Fibroblast of gingiva (primary cell): ENCODE measurements around the gene SPATA20.

ENCODE experiments used
- DNase-seq: peaks from one replicate; pipeline ENCODE4 v3.0.0-alpha.2; 2011; ENCODE audit warnings: low read depth

Gene SPATA20

DNA sequence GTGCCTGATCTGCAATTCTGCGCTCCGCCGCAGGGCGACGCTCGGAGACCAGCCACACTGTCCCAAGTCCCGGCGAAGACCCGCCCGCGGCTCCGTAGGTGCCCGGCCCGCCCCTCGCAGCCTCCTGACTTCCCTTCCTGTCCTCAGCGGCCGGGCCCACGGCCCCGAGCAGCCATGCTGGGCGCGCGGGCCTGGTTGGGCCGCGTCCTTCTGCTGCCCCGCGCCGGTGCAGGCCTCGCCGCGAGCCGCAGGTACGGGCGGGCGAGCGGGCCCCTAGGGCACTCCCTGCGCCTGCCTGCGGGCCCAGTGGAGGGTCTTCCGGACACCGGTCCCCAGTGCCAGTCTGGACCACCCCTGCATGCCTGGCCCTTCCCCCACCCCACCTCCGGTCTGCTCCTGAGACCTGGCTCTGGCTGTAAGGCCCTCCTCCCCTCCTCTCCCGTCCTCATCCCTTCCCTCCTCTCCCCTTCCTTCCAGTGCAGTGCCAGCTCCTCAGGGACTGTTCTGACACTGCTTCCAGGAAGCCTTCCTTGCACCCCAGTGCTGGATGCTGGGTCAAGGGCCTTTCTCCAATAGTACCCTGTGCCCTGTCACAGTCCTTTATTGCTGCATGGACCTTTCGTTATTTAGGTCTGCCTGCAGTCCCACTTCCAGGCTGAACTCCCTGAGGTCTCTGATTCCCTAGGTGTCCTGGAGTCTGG is at the start of gene SPATA20:
SPATA20 (plus strand) TSS at position 140 of the 701 bp plus-strand sequence; CDS start at position 175, 35 bp downstream.
- peak; percentile 90 for DNase-seq

DNA sequence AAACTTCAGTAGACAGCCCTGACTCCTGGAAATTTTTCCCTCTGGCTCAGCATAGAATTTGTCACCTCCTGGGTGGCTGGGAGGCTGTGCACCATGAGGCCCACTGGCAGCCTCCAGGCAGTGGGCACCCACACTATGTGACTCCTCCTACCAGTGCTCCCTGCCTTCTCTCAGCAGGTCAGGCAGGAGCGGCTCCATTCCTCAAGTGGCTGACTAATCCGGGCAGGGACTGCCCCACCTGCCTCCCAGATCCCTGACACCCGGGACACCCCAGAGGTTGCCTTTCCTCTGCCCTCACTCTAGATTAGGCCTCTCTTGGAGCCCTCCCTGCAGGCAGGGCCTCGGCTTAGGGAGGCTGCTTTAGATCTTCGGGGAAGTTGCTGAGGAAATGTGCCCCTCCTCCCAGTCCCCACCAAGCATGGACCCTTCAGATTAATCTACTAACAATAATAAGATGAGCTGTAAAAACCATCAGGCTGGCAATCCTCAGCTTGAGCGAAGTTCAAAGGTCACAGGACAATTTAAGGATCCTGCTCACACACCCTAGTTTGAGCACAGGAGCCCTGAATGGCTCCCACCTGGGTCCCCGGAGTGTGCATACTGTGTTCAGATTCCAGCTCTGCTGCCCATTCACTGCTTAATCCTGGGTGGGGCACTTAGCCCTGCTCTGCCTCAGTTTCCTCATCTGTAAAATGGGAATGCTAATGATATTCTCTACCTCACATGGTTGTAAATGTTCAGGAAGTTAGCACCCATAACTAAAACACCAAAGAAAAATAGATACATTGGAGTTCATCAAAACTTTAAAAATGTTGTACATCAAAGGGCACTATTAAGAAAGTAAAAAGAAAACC is 48.7 kb upstream of the SPATA20 start:
- no peak for DNase-seq

DNA sequence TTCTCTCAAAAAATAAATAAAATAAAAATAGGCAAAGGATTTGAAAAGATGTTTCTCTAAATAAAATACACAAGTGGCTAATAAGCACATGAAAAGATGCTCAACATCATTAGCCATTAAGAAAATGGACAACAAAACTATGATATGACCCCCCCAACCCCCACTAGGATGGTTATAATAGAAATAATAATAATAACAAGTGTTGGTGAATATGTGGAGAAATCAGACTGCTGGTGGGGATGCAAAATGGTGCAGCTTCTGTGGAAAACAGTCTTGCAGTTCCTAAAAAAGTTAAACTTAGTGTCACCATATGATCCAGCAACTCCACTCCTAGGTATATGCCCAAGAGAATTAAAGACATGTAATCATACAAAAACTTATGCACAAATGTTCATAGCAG is 47.7 kb upstream of the SPATA20 start:
- no peak for DNase-seq

DNA sequence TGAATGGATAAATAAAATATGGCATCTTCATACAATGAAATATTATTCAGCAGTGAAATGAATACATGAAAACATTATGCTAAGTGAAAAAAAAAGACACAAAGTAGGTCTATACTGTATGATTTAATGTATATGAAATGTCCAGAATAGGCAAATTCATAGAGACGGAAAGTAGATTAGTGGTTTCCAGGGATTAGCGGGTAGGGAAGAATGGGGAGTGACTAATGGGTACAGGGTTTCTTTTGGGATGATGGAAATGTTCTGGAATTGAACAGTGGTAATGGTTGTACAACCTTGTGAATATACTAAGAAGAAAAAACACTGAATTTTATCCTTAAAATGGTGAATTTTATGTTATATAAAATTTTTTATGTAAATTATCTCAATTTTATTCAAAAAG is 47.3 kb upstream of the SPATA20 start:
- DNase-seq = no peak

DNA sequence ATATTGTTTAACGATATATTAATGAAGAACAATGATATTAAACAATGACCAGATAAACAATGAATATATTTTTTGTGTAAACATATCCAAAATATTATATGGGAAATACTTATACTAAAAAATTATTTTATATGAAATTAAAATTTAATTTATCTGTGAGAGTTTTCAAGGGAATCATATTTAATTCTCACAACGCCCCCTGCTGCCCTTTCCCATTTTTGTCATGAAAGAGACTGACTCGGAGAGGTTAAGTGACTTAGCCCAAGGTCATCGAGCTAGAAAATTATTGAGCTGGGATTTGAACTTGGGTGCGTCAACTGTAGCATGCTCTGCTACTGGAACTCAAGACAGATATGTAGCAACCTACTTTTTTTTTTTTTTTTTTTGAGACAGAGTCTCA is 45.9 kb upstream of the SPATA20 start:
- DNase-seq = no peak

DNA sequence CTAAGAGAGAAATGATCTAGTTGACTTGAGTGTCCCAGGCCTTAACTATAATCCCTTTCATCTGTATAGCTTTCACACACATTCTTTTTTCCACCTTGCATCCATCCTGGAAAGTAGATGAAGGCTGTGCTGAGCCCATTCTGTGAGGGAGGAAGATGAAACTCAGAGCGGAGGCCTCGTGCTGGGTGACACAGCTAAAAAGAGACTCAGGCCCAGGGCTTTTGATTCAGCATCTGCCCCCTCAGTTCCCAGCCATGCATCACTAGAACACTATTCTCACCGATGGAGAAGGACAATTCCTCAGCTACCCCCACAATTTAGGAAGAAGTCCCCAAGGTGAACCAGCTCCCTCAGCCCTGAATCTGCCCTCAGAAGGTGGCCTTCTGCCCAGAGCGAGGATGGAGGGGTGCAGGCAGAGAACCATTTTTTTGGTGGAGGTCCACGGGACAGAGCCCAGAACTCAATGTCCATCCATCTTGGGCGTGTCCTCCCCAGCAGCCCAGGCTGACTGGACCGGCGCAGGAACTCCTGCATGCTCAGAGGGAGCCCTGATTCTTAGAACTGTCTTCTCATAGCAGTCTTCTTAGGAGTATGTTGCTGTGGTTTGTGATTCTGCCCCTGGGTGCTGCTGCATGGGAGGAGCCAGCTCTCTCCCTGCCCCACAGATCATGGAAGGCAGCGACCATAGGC is 44.5 kb upstream of the SPATA20 start:
- DNase-seq = no peak

DNA sequence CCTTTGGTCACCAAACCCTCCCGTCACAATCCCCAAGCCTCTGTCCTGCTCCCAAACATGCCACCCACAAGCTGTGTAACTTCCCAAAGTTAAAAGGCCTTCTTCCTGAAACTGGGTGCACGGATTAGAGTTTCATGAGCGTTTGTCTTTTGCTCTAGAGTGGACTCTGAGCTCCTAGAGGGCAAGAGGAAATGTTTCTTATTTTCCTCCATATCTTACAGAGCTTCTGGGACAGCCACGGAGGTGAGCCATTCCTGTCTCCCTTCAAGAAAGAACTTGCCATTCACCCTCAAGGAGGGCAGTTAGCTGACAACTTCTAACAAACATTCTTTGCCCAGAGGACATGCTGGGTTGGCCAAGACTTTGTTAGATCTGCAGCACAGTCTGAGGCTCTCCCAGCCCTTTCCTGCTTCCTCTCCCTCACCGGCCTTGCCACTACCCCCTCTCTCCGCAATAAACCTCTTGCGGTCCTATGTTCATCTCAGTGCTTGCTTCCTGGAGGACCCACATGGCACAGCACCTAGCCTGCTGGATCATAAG is 41.3 kb upstream of the SPATA20 start:
- DNase-seq = no peak

DNA sequence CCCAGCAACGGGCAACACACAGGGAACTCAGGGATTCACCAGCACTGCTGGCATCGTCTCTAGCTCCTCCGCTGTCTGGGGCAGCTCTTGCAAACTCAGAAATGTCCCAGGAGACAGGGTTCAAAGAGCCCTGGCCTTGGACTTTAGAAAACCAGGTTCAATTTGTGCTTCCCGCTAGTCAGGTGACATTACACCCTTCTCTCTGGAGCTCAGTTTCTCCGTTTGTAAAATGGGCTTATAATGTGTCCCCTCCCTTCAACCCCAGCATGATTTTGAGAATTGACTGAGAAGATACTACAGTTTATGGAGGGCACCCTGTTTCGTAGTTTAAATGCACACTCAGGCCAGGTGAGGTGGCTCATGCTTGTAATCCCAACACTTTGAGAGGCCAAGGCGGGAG is 40.7 kb upstream of the SPATA20 start:
- no peak for DNase-seq

DNA sequence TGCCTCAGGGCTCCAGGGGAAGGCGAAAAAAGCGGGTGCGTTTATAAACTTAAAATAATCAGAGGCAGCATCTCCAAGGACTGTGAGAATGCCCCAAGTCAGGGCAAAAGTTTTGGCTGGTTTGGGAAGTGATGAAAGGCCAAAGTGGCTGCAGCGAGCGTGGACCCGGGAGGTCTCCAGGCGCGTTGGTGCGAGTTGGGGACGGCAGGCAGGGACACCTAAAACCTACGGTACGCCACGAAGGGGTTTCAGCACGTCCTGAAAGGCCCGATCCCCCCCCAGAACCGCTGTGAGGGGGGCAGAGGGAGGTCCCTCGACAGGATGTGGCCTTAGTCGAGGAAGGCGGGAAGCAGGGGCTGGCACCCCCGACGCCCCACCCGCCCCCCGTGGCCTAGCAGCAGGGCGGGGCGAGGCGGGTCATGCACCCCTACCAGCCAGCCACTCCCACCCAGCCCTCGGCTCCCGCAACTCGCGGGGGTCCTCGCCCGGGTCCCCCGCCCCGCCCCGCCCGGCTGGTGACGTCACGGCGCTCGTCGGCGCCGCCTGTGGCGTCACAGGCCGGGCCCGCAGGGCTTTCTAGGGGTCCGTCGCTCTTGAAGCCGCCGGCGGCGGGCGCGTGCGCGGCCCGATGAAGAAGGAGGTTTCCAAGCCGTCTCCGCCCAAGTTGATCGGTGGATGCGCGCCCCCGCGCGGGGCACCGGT is 39.0 kb upstream of the SPATA20 start, which contains the start of gene MYCBPAP:
MYCBPAP (plus strand) TSS at position 569 of the 702 bp plus-strand sequence. CDS start 236 bp downstream, outside the sequence.
- DNase-seq = peak; percentile 87

DNA sequence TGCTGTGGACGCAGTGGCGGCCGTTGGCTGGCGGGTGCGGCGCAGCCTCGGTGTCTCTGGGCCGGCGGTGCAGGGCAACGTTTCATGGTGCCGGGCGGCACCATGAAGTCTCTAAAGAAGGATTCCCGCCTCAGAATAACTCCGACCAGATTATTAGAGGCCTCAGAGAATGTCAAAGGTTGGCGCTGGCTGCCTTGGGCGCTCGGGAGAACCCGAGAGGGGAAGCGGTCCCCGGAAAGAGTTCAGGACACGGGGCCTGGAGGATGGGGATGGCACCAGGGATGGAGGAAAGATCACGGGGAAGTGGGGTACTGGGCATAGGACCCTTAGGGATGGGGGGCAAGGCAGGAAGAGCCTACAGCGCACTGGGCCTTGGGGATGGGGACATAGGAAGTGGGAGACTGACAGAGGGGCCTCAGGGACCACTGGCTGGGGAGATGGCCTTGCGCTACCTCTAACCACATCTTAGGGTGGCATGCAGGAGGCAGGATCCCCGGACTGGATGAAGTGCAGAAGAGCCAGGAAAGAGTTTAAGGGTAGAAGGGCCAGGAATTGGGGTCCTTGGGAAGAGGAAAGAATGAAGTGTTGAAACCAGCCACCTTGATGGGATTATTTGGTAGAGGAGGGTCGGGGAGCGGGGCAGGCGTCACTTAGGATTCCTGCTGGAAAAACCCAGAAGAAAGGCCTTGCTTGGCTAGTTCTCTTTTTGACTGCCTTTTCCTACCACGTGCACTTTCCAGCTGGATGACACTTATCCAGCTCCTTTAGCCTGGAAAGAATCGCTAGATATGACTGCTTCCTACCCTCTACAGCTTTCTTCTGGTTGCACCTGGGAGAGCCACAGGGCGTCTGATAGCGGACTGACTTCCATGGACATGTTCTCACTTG is 38.2 kb upstream of the SPATA20 start:
- DNase-seq = no peak

DNA sequence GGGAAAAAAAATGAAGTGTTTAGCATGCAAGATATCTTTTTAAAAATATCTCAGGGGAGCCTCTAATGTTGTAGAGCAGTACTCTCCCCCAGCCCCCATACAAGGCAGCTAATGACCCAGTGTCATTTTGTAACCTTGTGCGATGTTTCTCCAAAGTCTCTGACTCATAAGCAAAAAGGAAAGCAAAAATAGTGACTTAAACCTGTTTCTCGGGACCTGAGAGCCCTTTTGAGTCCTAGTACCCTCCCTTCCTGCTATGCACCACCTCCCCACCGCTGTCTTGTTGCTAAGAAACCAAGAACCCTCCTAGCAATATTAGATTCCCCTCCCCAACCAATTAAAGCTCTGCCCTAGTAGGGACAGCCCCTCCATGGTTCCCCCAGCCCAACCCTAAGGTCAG is 35.9 kb upstream of the SPATA20 start:
- peak; percentile 19 for DNase-seq

DNA sequence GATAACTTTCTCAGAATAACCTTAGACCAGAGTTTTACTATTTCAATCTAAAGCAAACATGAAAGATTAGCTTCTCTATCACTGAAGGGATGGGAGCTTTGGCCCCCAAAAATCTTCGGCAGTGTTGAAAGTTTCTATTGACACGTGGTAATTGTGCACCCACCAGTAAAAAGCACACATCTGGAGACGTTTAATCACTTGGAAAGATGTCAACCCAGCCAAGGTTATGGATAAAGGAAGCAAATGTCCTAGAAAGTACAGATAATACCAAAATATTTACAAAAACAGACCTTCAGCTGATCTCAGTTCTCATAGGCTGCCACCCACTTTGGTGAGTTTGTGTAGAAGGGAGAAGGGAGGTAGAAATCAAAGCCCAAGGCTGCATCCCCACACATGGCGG is 33.5 kb upstream of the SPATA20 start:
- peak; percentile 26 for DNase-seq

DNA sequence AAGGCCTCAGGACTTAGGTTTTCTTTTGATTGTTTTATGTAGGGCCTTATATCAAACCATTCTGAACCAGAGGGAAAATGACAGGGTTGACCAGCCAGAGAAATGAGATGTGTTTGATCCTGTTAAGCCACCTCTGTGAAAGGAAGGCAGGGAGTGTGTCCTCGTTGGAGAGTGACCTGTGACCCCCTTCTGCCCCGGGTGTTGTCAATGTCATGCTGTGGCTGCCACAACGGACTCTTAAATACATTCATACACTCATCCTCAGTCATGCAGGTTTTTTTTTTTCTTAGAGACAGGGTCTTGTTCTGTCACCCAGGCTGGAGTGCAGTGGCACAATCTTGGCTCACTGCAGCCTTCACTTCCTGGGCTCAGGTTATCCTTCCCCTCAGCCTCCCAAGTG is 32.6 kb upstream of the SPATA20 start:
- DNase-seq = no peak

DNA sequence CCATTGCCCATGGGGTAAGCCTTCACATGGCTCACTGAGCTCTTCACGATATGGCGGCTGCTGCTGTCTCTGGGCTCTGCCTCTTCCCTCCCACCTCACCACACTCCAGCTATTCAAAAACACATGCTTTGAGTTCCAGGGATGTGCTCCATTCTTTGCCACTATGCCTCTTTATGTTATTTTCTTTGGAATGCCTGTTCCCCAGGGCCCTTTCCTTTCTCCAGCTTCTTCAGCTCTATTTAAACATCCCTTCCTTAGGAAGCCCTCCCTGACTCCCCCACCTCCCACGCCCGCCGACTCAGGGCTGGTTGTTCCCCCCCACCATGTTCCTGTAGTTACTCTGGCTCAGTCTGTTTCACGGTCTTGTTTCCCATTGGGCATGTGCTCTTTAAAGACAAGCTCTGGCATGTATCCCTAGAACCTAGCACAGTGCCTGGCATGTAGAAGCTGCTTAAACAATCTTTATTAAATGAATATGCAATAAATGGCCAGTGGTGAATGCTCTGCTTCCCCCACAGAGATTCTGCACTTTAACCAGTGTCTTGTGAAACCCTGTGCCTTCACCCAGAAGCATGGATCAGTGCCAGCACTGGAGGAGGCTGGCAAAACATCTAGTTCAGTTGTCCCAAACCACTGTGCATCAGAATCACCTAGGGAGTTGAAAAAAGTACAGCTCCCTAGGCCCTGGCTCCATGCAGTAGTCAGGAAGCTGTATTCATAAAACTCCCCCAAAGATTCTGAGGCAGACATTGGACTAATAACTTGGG is 31.9 kb upstream of the SPATA20 start:
- peak; percentile 92 for DNase-seq

DNA sequence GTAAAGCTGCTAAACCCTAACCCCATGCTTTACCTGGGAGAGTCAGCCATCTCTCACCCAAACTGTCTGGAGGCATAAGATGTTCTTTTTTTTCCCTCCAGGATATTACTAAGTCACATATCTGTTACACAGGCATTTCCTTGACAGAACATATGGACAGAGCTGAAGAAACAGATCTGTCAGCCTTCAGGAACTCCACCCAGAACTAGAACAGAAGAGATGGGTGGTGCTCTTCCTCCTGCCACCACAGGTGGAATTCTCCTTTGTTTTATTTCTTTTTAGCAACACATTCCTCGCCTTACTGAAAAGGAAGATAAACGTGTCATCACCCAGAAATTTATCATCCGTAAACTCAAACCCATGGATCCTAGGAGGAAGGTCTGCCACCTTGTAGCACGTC is 30.0 kb upstream of the SPATA20 start:
- DNase-seq = no peak

DNA sequence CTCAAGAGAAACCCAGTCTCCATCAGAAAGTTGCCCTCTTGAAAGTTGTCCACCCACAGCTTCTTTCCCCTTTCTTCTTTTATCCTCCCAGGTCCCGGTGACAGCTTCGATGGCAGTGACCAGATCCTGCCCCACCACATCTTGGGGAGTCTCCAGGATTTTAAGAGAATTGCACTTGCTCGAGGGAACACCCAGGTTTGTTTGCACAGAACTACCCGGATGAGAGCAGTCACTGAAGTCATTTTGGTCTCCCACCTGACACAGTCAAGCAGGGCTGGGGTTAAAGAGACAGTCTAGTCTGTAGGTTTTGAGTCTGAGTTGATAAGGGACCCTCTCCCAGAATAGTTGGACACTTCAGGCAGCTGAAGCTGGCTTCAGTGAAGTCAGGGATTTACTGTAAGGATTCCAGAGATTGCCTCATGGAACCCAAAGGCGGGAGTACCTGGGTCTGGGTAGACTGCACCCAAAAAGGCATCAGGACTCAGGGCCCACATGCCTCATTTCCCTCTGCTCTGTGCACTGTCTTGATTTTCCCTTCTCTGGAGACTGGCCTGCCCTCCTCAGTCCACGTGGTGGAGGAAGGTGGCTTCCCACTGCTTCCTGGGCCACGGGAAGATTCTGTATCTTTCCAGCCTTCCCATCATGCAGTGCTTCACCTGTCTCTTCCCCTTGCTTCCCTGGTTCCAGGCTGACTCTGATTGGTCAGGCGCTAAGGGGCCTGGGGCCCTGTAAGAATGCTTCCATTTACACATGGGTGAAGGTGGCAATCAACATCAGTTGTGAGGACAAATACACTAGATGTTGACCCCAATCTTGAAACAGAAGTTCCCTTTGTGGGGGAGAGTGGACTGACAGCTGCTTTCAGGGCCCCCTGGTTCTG is 29.2 kb upstream of the SPATA20 start:
- DNase-seq = no peak

DNA sequence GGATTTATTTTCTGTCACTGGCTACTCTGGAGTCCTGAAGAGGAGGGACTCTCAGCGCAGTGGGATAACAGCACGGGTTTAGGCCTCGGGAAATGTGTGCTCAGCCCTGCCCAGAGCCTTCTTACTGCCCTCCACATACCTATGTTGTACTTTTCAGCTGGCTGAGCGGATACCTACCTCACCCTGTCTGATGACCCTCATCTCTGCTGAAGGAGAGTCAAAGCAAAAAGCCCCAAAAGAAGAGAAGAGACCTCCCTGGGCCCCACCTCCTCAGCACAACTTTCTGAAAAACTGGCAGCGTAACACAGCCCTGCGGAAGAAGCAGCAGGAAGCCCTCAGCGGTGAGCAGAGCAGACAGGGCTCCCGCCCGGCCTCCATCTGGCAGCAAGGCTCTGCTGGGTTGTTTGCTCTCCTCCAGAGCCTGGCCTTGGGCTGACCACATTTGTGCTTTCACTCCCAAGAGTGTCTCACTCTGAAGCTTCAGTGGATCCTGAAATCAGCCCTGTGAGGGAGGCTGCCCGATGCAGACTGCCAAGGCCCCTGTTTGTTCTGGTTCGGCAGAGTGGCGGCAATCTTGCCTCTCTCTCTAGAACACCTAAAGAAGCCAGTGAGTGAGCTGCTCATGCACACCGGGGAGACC is 28.5 kb upstream of the SPATA20 start:
- DNase-seq = no peak

DNA sequence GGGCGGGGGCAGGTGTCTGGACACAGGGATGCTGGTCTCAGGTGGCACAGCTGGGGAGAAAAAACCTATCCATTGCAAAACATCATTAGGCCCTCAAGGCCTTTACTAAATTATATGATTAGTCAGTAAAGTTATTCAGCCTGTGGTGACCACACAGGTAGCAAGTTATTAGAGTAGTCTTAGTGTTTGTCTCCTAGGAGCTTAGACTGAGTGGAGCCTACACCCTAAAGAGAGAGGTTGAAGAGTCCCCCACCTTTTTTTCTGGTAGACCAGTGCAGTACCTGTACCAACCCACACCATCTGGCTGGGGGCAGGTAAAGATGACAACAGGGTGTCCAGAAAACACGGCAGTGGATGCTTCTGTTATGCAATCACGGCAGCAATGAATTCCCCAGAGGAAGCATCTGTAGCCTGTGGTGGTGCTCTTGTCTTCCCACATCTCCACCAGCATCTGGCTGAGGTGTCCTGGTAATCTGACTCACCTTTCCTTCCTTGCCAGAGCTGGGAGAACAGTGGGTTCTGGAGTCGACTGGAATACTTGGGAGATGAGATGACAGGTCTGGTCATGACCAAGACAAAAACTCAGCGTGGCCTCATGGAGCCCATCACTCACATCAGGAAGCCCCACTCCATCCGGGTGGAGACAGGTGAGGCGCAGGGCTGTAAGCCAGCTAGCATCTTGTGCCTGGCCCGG is 27.7 kb upstream of the SPATA20 start:
- no peak for DNase-seq
